Lower lobe of right lung (tissue), 2 donors: ENCODE data around the gene ABCB8. TPM values are rescaled to one million over a fixed set of nuclear protein-coding genes. Genes with fewer than 3 reads are reported as not detected.

Experiments
- ATAC-seq, 2 donors: fragments of 200-7000 bp; cut with Tn5 transposase; one replicate each; pipeline ENCODE4 v1.9.1; 2020 to 2022; ENCODE audit warnings: mild to moderate bottlenecking in 2 of 2, moderate library complexity in 2 of 2
- DNase-seq: peaks from one replicate; pipeline ENCODE4 v3.0.0-alpha.2; 2020
- H3K27ac ChIP-seq: fragments of 200-600 bp; one replicate; pipeline ENCODE4 v1.8.0; 2022
- H3K27me3 ChIP-seq: fragments of 200-600 bp; one replicate; pipeline ENCODE4 v1.8.0; 2022; ENCODE audit warnings: low read depth
- H3K36me3 ChIP-seq: fragments of 200-600 bp; one replicate; pipeline ENCODE4 v1.8.0; 2022; ENCODE audit warnings: mild to moderate bottlenecking
- H3K4me1 ChIP-seq: fragments of 200-600 bp; one replicate; pipeline ENCODE4 v1.8.0; 2022
- H3K4me3 ChIP-seq: fragments of 200-600 bp; one replicate; pipeline ENCODE4 v1.8.0; 2022; ENCODE audit warnings: mild to moderate bottlenecking
- H3K9me3 ChIP-seq: fragments of 200-600 bp; one replicate; pipeline ENCODE4 v1.8.0; 2022
- intact Hi-C: fragments of 100-400 bp; cut with DNase I; formaldehyde crosslinking; loops from one replicate; pipeline ENCODE4 v1.11.0; 2022
- total RNA-seq: library from RNA; stranded (reverse); fragmentation: NEBNext Ultra II Directional; extraction: Animal tissue kit (Norgen Biotek cat#: 25700); gene quantifications from one replicate; pipeline ENCODE4 v1.2.1, GENCODE V29; 2021
- TF ChIP-seq, protein P1 (sequence below): fragments of 200-600 bp; IDR thresholded peaks from one replicate; pipeline ENCODE4 v1.8.0; 2022; ENCODE audit warnings: antibody characterized with exemption, mild to moderate bottlenecking
- donor health status: DM: no; HTN: yes; CAD: no; lungs with severe emphysema.

The ABCB8 gene
- total RNA-seq, 1 donor from 2014 or later: 42.4 TPM

DNA sequence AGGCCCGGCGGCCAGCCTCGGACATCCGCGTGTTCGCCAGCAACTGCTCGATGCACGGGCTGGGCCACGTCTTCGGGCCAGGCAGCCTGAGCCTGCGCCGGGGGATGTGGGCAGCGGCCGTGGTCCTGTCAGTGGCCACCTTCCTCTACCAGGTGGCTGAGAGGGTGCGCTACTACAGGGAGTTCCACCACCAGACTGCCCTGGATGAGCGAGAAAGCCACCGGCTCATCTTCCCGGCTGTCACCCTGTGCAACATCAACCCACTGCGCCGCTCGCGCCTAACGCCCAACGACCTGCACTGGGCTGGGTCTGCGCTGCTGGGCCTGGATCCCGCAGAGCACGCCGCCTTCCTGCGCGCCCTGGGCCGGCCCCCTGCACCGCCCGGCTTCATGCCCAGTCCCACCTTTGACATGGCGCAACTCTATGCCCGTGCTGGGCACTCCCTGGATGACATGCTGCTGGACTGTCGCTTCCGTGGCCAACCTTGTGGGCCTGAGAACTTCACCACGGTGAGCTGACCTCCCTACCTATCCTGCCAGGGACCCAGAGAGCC, 20.7 kb downstream of the ABCB8 start:
- Histone ChIP-seq H3K9me3 (no peaks in the 10 kb centered on the region), H3K4me1 (peaks cover 13% of the 10 kb centered on the region), H3K27me3 (peaks cover 14% of the 10 kb centered on the region), H3K27ac (no peak overlapping the region), H3K4me3 (no peak overlapping the region), H3K36me3 (peaks cover 16% of the 10 kb centered on the region)
- intact Hi-C loops: no loop called here
- TF ChIP-seq, protein P1, sequence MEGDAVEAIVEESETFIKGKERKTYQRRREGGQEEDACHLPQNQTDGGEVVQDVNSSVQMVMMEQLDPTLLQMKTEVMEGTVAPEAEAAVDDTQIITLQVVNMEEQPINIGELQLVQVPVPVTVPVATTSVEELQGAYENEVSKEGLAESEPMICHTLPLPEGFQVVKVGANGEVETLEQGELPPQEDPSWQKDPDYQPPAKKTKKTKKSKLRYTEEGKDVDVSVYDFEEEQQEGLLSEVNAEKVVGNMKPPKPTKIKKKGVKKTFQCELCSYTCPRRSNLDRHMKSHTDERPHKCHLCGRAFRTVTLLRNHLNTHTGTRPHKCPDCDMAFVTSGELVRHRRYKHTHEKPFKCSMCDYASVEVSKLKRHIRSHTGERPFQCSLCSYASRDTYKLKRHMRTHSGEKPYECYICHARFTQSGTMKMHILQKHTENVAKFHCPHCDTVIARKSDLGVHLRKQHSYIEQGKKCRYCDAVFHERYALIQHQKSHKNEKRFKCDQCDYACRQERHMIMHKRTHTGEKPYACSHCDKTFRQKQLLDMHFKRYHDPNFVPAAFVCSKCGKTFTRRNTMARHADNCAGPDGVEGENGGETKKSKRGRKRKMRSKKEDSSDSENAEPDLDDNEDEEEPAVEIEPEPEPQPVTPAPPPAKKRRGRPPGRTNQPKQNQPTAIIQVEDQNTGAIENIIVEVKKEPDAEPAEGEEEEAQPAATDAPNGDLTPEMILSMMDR: no peak
- DNase-seq (no peak), ATAC-seq (no peak)

DNA sequence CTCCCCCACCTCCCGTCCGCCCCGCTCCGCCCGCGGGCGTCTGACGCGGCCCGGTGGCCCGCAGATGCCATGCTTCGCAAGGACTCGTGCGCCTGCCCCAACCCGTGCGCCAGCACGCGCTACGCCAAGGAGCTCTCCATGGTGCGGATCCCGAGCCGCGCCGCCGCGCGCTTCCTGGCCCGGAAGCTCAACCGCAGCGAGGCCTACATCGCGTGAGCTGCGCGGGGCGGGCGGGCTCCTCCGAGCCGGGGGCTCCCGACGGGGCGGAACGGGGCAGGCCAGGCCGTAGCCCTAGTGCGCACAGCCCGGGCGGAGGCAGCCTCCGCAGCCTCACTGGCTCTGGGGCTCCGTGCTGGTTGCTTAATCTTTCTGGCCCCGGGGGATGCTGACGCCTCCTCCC, 22.9 kb downstream of the ABCB8 start:
- intact Hi-C loops: no loop called here

DNA sequence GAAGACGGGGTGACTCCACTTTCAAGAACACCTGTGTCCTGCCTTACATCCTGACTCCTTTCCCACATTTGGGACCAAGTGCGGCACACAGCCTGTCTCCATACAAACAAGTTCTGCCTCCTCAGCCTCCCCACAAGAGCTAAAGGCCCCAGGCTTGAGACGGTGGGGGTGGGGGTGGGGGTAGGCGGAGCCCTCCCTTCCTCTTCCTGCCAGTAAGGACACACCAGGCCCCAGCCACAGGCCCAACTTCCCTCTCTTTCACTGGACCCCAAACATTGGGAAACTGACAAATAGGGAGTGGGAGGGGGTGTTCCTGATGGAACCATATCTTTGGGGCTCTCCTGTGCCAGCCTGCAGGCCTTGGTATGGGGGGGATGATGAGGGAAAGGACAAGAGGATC, 24.8 kb downstream of the ABCB8 start:
- Histone ChIP-seq H3K36me3 (no peaks in the 10 kb centered on the region), H3K9me3 (no peaks in the 10 kb centered on the region), H3K4me1 (peaks cover 22% of the 10 kb centered on the region), H3K4me3 (no peak overlapping the region), H3K27ac (no peak overlapping the region), H3K27me3 (peaks cover 14% of the 10 kb centered on the region)
- DNase-seq (no peak), ATAC-seq (no peak)
- intact Hi-C loops: no loop called here
- TF ChIP-seq, protein P1: no peak

More for the DNA sequence above, 22.9 kb downstream of the ABCB8 start:
- TF ChIP-seq, protein P1: no peak
- DNase-seq (peak; percentile 72), ATAC-seq (peak; percentile 65 to 69)
- Histone ChIP-seq H3K4me1 (peaks cover 13% of the 10 kb centered on the region), H3K36me3 (no peaks in the 10 kb centered on the region), H3K27ac (no peak overlapping the region), H3K27me3 (peaks cover 14% of the 10 kb centered on the region), H3K9me3 (no peaks in the 10 kb centered on the region), H3K4me3 (no peak overlapping the region)

DNA sequence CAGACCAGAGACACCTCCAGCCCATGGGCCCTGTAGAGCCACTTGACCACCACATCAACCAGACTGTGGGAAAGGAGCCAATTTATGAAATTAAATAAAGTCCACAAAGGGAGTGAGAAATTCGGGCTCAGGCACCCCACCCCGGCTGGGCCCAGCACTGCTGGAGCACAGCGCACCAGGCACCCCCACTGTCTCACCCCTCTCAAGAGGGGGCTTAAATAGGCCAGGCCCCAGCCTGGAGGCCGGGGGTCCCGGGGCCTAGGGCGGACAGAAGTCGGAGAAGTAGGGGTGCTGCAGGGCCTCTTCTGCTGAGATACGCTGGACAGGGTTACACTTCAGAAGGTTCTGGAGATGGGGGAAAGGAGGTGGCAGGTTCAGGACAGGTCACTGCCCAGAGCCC, 25.5 kb downstream of the ABCB8 start:
- no peak for DNase-seq
- TF ChIP-seq, protein P1: no peak
- intact Hi-C loops: no loop called here
- Histone ChIP-seq H3K27ac (no peak overlapping the region), H3K36me3 (no peaks in the 10 kb centered on the region), H3K4me3 (no peak overlapping the region), H3K4me1 (peaks cover 26% of the 10 kb centered on the region), H3K9me3 (no peaks in the 10 kb centered on the region), H3K27me3 (peaks cover 14% of the 10 kb centered on the region)
- ATAC-seq: no peak

DNA sequence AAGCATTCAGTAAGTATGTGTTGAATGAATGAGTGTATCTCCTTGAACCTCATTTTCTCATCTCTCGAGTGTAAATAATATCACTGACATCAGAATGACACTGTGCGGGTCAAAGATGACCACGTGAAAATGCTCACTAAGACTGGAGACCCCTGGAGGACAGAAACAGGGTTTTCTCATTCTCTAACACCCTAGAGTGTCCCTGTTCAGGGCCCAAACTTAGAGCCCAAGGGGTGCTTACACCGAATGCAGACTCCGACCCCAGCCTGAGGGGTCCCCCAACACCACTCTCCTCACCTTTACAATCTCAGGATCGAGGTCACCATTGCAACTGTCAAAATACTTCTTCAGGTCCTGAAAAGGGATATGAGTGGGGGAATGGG, 28.0 kb downstream of the ABCB8 start:
- Histone ChIP-seq H3K27ac (no peak overlapping the region), H3K4me1 (peaks cover 36% of the 10 kb centered on the region), H3K27me3 (peaks cover 5% of the 10 kb centered on the region), H3K4me3 (no peak overlapping the region), H3K36me3 (no peaks in the 10 kb centered on the region), H3K9me3 (no peaks in the 10 kb centered on the region)
- no peak for ATAC-seq
- TF ChIP-seq, protein P1: no peak
- no peak for DNase-seq
- intact Hi-C loops: no loop called here
